Activated T-helper 1 cell treated with anti-CD3 and anti-CD28 coated beads, Interleukin-12 subunit alpha, Interleukin-12 subunit beta, Interleukin-2, Interleukin-4 antibody, amounts not matched to agents 30 ng/mL and 10 ng/mL and 1 ng/mL, durations not matched to agents 14 hours and 24 hours and 36 hours (primary cell): Measurements from ENCODE around the gene RHPN2. TPM values are rescaled to one million over a fixed set of nuclear protein-coding genes. Genes with fewer than 3 reads are reported as not detected.
"Not testable (repeated sequence)": the region's sequence is repeated elsewhere in the genome, so short reads cannot be mapped to it uniquely, and the experiment has no call there.

ENCODE experiments used
- DNase-seq: peaks from one replicate; pipeline ENCODE4 v3.0.0; 2021; ENCODE audit warnings: low spot score
- H3K27ac Mint-ChIP-seq: one replicate; pipeline ENCODE4 v1.8.0; 2021; ENCODE audit warnings: mild to moderate bottlenecking, mixed read lengths
- H3K27me3 Mint-ChIP-seq: one replicate; pipeline ENCODE4 v1.8.0; 2022; ENCODE audit warnings: mild to moderate bottlenecking, moderate library complexity, mixed read lengths; ENCODE audit not compliant: insufficient read depth
- H3K36me3 Mint-ChIP-seq: one replicate; pipeline ENCODE4 v1.8.0; 2021; ENCODE audit warnings: low read depth, mixed read lengths
- H3K4me1 Mint-ChIP-seq: one replicate; pipeline ENCODE4 v1.8.0; 2021; ENCODE audit warnings: low read depth, mixed read lengths
- H3K4me3 Mint-ChIP-seq: one replicate; pipeline ENCODE4 v1.8.0; 2021; ENCODE audit warnings: mild to moderate bottlenecking, moderate library complexity, mixed read lengths
- H3K9me3 Mint-ChIP-seq: one replicate; pipeline ENCODE4 v1.8.0; 2021; ENCODE audit warnings: mixed read lengths
- intact Hi-C: fragments of 100-400 bp; cut with micrococcal nuclease; formaldehyde crosslinking; loops from one replicate; pipeline ENCODE4 v1.15.1; 2024
- total RNA-seq: library from RNA; stranded (reverse); gene quantifications from 2 replicates; pipeline ENCODE4 v1.2.3, GENCODE V29; 2022

RHPN2 gene
- total RNA-seq, 1 donor from 2014 or later: 2.5 TPM

DNA sequence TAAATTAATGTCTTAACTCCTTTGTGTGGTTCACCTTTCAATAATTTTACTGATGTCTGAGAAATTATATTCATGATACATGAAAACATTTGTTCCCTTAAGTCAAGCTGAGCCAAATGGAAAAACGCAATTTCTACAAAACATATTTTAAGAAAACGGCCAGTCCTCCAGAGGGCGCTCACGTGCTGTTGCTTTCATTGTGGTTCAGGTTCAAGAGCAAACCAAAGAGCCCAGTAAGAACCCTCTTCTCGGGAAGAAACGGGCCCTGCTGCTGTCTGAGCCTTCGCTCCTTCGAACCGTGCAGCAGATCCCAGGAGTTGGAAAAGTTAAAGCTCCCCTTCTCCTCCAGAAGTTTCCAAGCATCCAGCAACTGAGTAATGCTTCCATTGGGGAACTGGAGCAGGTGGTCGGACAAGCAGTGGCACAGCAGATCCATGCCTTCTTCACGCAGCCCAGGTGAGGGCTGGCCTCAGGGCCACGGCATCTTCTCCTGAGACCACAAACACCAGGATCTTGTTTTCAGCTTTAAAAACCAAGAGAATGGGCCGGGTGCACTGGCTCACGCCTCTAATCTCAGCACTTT is 88.4 kb downstream of the RHPN2 start:
- Mint-ChIP-seq H3K9me3 (no peaks in the 10 kb centered on the region), H3K27me3 (no peaks in the 10 kb centered on the region), H3K4me3 (no peak overlapping the region), H3K36me3 (peaks cover 8% of the 10 kb centered on the region), H3K4me1 (peaks cover 9% of the 10 kb centered on the region), H3K27ac (no peak overlapping the region)
- DNase-seq: peak; percentile 48
- intact Hi-C loops: loop anchor here (10.0 kb wide), 1 partner anchor 182 kb away; no protein-coding TSS in a partner anchor

DNA sequence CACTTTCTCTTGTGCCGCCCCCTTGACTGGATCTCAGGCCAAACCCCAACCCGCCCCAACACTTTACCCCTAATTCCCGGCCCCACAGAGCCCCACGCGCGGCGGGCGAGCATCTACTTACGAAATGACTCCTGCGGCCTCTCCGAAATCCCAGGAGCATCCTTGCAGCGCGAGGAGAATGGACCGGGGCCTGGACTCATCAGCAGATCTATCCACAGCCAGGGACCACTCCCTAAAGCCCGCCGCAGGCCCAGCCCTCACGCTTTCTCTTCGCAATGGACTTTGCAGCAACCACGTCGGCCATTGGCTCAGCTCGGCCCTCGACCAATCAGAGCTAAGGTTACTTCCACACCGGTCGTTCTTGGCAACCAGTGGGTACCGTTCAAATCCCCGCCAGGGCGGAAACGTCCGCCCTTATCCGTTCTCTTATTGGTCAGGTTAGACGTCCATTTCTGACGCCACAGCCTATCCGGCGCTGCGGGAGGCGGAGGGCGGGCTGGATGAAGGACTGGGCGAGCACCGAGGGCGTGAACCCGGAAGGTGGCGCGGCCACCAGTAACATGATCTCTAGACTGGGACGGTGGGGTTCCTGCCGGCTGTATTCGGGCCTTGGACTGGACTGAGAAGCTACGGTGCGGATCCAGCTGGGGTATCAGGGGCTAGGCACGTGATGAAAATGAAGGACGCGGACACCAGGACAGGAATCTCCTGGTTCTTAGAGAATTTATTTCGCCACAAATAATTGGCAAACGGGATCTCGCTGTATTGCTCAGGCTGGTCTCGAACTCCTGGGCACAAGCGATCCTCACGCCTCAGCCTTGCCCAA is 92.8 kb downstream of the RHPN2 start, which contains the start of the genes CEP89 and FAAP24:
CEP89 (minus strand) TSS at position 244 of the 826 bp plus-strand sequence; CDS start at position 160, 84 bp downstream.
FAAP24 (plus strand) TSS at position 528 of the 826 bp plus-strand sequence. CDS start 955 bp downstream, outside the sequence.
- Mint-ChIP-seq H3K4me1 (peaks cover 15% of the 10 kb centered on the region), H3K27ac (peak within 1 kb of the TSS; percentile 86), H3K36me3 (peaks cover 8% of the 10 kb centered on the region), H3K27me3 (no peaks in the 10 kb centered on the region), H3K4me3 (peak within 1 kb of the TSS; percentile 96), H3K9me3 (no peaks in the 10 kb centered on the region)
- intact Hi-C loops: loop anchor here (1.0 to 10.0 kb wide), 8 partner anchors 90 to 565 kb away; partner anchors contain the start of genes ANKRD27, DPY19L3, GPATCH1 and RGS9BP
- DNase-seq: peak; percentile 98

DNA sequence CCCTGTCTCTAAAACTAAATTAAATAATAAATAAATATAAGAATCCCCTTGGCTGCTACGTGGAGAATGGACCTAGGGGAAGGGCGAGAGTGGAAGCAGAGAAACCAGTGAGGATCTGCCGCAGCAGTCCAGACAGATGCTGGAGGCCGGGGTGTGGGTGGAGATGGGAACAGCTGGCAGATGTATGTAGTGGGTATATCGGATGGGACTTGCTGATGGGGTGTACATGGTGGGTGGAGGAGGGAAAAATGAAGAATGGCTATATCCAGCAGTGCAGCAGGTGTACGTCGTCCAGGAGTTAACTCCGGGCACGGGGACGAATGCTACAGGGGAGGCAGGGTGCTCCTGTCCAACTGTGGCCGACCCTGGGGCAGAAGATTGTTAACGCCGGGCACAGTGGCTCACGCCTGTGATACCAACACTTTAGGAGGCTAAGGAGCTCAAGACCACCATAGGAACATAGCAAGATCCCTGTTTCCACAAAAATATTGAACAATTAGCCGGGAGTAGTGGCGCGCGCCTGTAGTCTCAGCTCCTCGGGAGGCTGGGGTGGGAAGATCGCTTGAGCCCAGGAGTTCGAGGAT is 93.6 kb downstream of the RHPN2 start:
- no peaks in the 10 kb centered on the region for H3K9me3 Mint-ChIP-seq
- H3K4me1 Mint-ChIP-seq: peaks cover 11% of the 10 kb centered on the region
- DNase-seq: no peak
- H3K36me3 Mint-ChIP-seq: peaks cover 5% of the 10 kb centered on the region
- peak overlapping the region; percentile 86 for H3K27ac Mint-ChIP-seq
- intact Hi-C loops: loop anchor here (5.0 to 10.0 kb wide), 3 partner anchors 91 to 564 kb away; partner anchors contain the start of genes DPY19L3 and RHPN2
- H3K27me3 Mint-ChIP-seq: no peaks in the 10 kb centered on the region
- H3K4me3 Mint-ChIP-seq: peak overlapping the region; percentile 96

DNA sequence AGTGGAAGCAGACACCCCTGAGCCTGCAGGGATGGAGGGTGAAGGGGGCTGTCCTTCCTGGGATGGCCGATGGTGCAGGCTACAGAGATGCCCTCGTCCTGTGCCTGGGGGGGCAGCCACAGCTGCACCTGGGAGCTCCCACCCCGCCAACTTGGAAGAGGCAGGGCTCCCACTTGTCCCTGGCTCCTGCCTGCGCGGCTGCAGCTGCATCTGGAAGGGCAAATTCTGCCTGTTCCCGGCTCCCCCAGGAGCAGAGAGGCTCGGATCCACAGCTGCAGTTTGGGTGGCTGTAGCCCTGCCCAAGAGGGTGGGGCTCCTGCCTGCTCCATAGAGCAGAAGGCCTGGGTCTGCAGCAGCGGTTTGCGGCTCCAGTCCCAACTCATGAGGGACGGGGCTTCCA is 95.1 kb downstream of the RHPN2 start:
- DNase-seq: no peak
- H3K4me1 Mint-ChIP-seq: peaks cover 6% of the 10 kb centered on the region
- H3K27ac Mint-ChIP-seq: no peak overlapping the region
- no peaks in the 10 kb centered on the region for H3K9me3 Mint-ChIP-seq
- no peaks in the 10 kb centered on the region for H3K27me3 Mint-ChIP-seq
- H3K4me3 Mint-ChIP-seq: no peak overlapping the region
- peaks cover under 1% of the 10 kb centered on the region for H3K36me3 Mint-ChIP-seq
- intact Hi-C loops: no loop called here

DNA sequence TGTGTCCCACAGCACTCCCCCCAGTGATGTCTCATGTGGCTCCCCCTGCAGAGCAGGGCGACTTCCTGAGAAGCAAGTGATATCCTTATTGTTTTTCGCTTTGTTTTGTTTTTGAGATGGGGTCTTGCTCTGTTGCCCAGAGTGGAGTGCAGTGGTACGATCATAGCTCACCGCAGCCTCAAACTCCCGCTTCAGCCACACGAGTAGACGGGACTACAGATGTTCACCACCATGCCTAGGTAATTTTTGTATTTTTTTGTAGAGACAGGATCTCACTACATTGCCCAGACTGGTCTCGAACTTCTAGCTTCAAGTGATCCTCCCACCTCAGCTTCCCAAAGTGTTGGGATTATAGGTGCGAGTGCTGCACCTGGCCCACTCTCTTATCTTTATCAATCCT is 97.9 kb downstream of the RHPN2 start:
- Mint-ChIP-seq H3K4me1 (peaks cover 6% of the 10 kb centered on the region), H3K36me3 (peaks cover 6% of the 10 kb centered on the region), H3K9me3 (no peaks in the 10 kb centered on the region), H3K27me3 (no peaks in the 10 kb centered on the region), H3K4me3 (no peak overlapping the region), H3K27ac (no peak overlapping the region)
- intact Hi-C loops: no loop called here
- DNase-seq: no peak

DNA sequence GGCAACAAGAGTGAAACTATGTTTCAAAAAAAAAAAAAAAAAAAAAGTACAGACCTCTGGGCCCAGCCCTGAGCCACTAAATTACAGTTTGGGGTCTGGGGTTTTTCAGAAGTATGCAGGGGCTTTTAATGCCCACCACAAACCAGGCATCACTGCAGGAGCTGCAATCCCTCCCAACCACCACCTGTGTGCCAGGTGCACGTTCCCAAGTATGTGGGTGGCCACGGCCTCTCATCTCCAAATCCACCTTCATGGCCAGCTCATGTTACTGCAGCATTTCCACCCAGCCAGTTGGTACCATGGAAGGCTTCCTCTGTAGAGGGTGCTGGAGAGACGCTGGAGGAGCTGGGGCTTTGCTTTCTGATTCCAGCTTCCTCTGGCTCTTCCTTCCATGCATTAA is 119.4 kb downstream of the RHPN2 start:
- H3K4me1 Mint-ChIP-seq: no peaks in the 10 kb centered on the region
- H3K36me3 Mint-ChIP-seq: peaks cover 20% of the 10 kb centered on the region
- no peaks in the 10 kb centered on the region for H3K9me3 Mint-ChIP-seq
- H3K27ac Mint-ChIP-seq: no peak overlapping the region
- no peak for DNase-seq
- intact Hi-C loops: no loop called here
- no peak overlapping the region for H3K4me3 Mint-ChIP-seq
- no peaks in the 10 kb centered on the region for H3K27me3 Mint-ChIP-seq

DNA sequence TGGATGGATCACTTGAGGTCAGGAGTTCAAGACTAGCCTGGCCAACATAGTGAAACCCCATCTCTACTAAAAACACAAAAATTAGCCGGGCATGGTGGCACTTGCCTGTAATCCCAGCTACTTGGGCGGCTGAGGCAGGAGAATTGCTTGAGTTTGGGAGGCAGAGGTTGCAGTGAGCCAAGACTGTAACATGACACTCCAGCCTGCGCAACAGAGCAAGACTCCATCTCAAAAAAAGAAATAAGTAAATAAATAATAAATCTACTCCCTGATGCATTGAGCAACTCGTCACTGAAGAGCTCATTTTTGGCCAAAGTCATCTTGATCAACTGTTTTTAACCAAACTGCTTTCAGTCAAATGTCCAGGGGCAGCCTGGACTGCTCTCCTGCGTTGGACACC is 123.4 kb downstream of the RHPN2 start:
- intact Hi-C loops, H3K27ac Mint-ChIP-seq, H3K4me3 Mint-ChIP-seq, H3K36me3 Mint-ChIP-seq, H3K27me3 Mint-ChIP-seq, H3K9me3 Mint-ChIP-seq, DNase-seq, H3K4me1 Mint-ChIP-seq: not testable (repeated sequence)

DNA sequence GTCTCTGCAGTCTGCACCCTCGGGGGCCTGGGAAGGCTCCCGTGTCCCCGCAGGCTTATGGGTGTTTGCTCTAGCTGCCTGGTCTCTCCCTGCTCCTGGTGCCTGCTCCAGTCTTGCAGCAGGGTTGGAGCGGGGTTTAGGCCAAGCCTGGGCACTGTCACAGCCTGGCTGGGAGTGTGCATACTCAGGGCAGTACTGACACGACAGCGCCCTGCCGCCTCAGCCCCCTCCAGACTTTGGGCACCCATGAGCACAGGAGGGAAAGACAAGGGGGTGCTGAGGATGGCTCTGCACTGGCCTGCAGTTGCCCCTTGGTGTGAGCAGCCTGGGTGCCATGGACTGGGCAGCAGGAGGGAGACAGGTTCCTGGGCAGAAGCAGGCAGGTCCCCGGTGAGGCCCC is 128.6 kb downstream of the RHPN2 start:
- H3K9me3 Mint-ChIP-seq: no peaks in the 10 kb centered on the region
- DNase-seq: no peak
- peaks cover under 1% of the 10 kb centered on the region for H3K36me3 Mint-ChIP-seq
- H3K27me3 Mint-ChIP-seq: no peaks in the 10 kb centered on the region
- intact Hi-C loops: no loop called here
- H3K27ac Mint-ChIP-seq: no peak overlapping the region
- no peaks in the 10 kb centered on the region for H3K4me1 Mint-ChIP-seq
- H3K4me3 Mint-ChIP-seq: no peak overlapping the region

DNA sequence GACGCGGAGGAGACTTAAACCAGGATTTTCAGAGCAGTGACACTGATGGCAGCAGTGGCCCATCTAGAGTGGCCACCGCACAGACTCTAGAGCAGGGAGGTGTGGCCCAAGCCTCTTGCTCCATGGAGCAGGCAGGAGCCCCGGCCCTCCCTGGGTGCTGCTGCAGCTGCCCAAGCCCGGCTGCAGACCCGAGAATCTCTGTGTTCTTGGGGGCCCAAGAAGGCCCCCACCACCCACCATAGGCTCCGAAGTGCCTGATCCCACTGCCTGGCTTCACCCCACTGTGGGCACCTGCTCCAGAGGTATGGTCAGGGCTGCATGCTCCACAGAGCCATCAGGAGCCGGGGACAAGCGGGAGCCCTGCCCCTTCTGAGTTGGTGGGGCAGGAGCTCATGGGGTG is 129.1 kb downstream of the RHPN2 start:
- no peak for DNase-seq
- no peaks in the 10 kb centered on the region for H3K4me1 Mint-ChIP-seq
- H3K27ac Mint-ChIP-seq: no peak overlapping the region
- H3K27me3 Mint-ChIP-seq: no peaks in the 10 kb centered on the region
- H3K4me3 Mint-ChIP-seq: no peak overlapping the region
- peaks cover 2% of the 10 kb centered on the region for H3K36me3 Mint-ChIP-seq
- intact Hi-C loops: no loop called here
- no peaks in the 10 kb centered on the region for H3K9me3 Mint-ChIP-seq

DNA sequence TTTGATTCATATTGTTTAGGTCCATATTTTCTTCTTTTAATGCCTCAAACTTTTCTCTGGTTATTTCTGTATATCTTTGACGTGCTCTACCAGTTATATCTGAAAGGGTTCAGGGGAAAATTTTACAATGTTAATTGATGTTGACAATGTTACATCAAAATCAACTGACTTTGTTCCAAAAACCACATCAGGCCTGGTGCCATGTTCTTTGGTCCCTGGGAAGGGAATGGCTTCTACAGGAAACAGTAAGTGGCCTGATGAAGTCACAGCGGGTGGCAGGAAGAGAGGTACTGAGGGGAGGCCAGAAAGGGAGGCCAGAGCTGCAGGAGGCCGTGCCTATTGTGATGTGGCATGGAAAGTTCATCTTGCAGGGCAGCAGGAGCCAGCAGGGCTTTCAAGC is 131.1 kb downstream of the RHPN2 start:
- no peak for DNase-seq
- no peak overlapping the region for H3K27ac Mint-ChIP-seq
- H3K27me3 Mint-ChIP-seq: no peaks in the 10 kb centered on the region
- peaks cover 13% of the 10 kb centered on the region for H3K36me3 Mint-ChIP-seq
- no peak overlapping the region for H3K4me3 Mint-ChIP-seq
- no peaks in the 10 kb centered on the region for H3K4me1 Mint-ChIP-seq
- peaks cover 5% of the 10 kb centered on the region for H3K9me3 Mint-ChIP-seq
- intact Hi-C loops: no loop called here

DNA sequence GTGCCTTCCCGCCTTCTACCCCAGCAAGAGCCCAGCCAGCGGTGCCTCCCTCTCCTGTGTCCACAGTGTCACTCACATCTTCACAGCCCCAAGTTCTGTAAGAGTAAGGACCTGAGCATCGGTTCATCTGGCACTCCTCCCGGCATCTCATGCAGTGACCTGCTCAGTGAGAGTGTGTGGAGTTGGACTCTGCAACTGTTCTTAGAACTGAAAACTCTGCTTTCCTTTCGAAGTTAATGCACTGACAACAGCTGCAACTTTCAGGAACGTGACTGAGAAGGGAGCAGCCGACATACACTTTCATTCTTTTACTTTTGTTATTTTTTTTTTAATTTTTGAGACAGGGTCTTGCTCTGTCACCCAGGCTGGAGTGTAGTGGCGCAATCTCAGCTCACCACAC is 134.1 kb downstream of the RHPN2 start:
- Mint-ChIP-seq H3K27me3 (no peaks in the 10 kb centered on the region), H3K4me3 (no peak overlapping the region), H3K9me3 (peaks cover 10% of the 10 kb centered on the region), H3K4me1 (no peaks in the 10 kb centered on the region), H3K27ac (no peak overlapping the region), H3K36me3 (peaks cover 24% of the 10 kb centered on the region)
- intact Hi-C loops: no loop called here
- DNase-seq: no peak

DNA sequence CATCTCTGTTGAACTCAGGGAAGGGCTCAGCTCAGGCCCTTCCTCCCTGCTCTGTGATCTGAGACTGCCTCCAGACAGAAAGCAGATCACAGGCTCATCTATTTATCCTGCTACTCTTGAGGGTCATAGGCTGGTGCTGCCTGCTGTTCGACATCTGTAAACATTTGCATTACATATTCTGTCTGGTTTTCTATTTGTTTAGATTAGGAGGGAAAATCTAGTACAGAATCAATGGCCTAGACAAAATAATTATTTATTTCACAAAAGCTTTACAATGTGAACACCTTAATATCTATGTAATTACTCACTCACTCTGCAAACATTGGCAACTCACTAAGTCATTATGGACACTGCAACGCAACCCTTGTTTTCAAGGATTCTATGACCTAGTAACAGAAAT is 135.9 kb downstream of the RHPN2 start:
- DNase-seq: no peak
- intact Hi-C loops: no loop called here
- no peaks in the 10 kb centered on the region for H3K4me1 Mint-ChIP-seq
- H3K9me3 Mint-ChIP-seq: peaks cover 10% of the 10 kb centered on the region
- no peaks in the 10 kb centered on the region for H3K27me3 Mint-ChIP-seq
- peaks cover 24% of the 10 kb centered on the region for H3K36me3 Mint-ChIP-seq
- no peak overlapping the region for H3K27ac Mint-ChIP-seq
- no peak overlapping the region for H3K4me3 Mint-ChIP-seq
